ENCODE data around the gene PPIA.

The PPIA gene

GRCh38 chr7:44775383-44776107, 20.9 kb upstream of the PPIA start:
- Histone ChIP-seq H3K36me3 (ENCODE audit: insufficient read depth, low read length) (no peaks in the 10 kb centered on the region), H4K20me1 (ENCODE audit: insufficient read depth, low read length) (no peaks in the 10 kb centered on the region), H3K79me2 (ENCODE audit: insufficient read depth, low read length) (no peaks in the 10 kb centered on the region), H2AFZ (ENCODE audit: low read depth, low read length) (no peak overlapping the region), H3K9me3 (ENCODE audit: insufficient read depth, low read length, severe bottlenecking) (no peaks in the 10 kb centered on the region), H3K9ac (ENCODE audit: low read depth, low read length) (no peak overlapping the region), H3K4me1 (ENCODE audit: insufficient read depth, low read length) (no peaks in the 10 kb centered on the region), H3K4me3 (ENCODE audit: low read depth in 1 of 2, low read length in 2 of 2) (no peak overlapping the region), H3K27me3 (ENCODE audit: insufficient read depth, low read length, poor library complexity) (no peaks in the 10 kb centered on the region), H3K4me2 (ENCODE audit: insufficient read depth, low read length) (no peak overlapping the region), H3K27ac (ENCODE audit: low read length) (no peak overlapping the region)
- DNase-seq (no peak), ATAC-seq (ENCODE audit: insufficient read depth, low read depth) (no peak)
- TF ChIP-seq CTCF (IDR thresholded peaks at IDR 0.05; ENCODE audit: borderline replicate concordance, extremely low read depth, low read length, poor library complexity, severe bottlenecking) (no peak), EZH2 (IDR thresholded peaks at IDR 0.05; ENCODE audit: borderline replicate concordance, low read depth, low read length, severe bottlenecking) (no peak)

- Histone ChIP-seq H3K36me3 (ENCODE audit: insufficient read depth, low read length) (no peaks in the 10 kb centered on the region), H2AFZ (ENCODE audit: low read depth, low read length) (no peak overlapping the region), H3K79me2 (ENCODE audit: insufficient read depth, low read length) (no peaks in the 10 kb centered on the region), H3K4me1 (ENCODE audit: insufficient read depth, low read length) (no peaks in the 10 kb centered on the region), H3K27me3 (ENCODE audit: insufficient read depth, low read length, poor library complexity) (no peaks in the 10 kb centered on the region), H3K4me3 (ENCODE audit: low read depth in 1 of 2, low read length in 2 of 2) (no peak overlapping the region), H3K9ac (ENCODE audit: low read depth, low read length) (no peak overlapping the region), H3K27ac (ENCODE audit: low read length) (no peak overlapping the region), H4K20me1 (ENCODE audit: insufficient read depth, low read length) (no peaks in the 10 kb centered on the region), H3K9me3 (ENCODE audit: insufficient read depth, low read length, severe bottlenecking) (no peaks in the 10 kb centered on the region), H3K4me2 (ENCODE audit: insufficient read depth, low read length) (no peak overlapping the region)
- DNase-seq (no peak), ATAC-seq (ENCODE audit: insufficient read depth, low read depth) (no peak)
- TF ChIP-seq EZH2 (IDR thresholded peaks at IDR 0.05; ENCODE audit: borderline replicate concordance, low read depth, low read length, severe bottlenecking) (no peak), CTCF (IDR thresholded peaks at IDR 0.05; ENCODE audit: borderline replicate concordance, extremely low read depth, low read length, poor library complexity, severe bottlenecking) (no peak)
Measured at GRCh38 chr7:44776211-44776610, 20.3 kb upstream of the PPIA start.

- H3K79me2 ChIP-seq (ENCODE audit: insufficient read depth, low read length), result no peaks in the 10 kb centered on the region
- H3K9me3 ChIP-seq (ENCODE audit: insufficient read depth, low read length, severe bottlenecking), result peaks cover 6% of the 10 kb centered on the region
- no peak overlapping the region for H3K4me2 ChIP-seq (ENCODE audit: insufficient read depth, low read length)
- H3K36me3 ChIP-seq (ENCODE audit: insufficient read depth, low read length), result no peaks in the 10 kb centered on the region
- H3K4me1 ChIP-seq (ENCODE audit: insufficient read depth, low read length), result no peaks in the 10 kb centered on the region
- H3K27me3 ChIP-seq (ENCODE audit: insufficient read depth, low read length, poor library complexity), result no peaks in the 10 kb centered on the region
- DNase-seq (no peak), ATAC-seq (ENCODE audit: insufficient read depth, low read depth) (no peak)
- no peak overlapping the region for H3K27ac ChIP-seq (ENCODE audit: low read length)
- no peaks in the 10 kb centered on the region for H4K20me1 ChIP-seq (ENCODE audit: insufficient read depth, low read length)
- H3K4me3 ChIP-seq (ENCODE audit: low read depth in 1 of 2, low read length in 2 of 2), result no peak overlapping the region
- H3K9ac ChIP-seq (ENCODE audit: low read depth, low read length), result no peak overlapping the region
- no peak for TF ChIP-seq EZH2 (IDR thresholded peaks at IDR 0.05; ENCODE audit: borderline replicate concordance, low read depth, low read length, severe bottlenecking)
- no peak for TF ChIP-seq CTCF (IDR thresholded peaks at IDR 0.05; ENCODE audit: borderline replicate concordance, extremely low read depth, low read length, poor library complexity, severe bottlenecking)
- no peak overlapping the region for H2AFZ ChIP-seq (ENCODE audit: low read depth, low read length)
Measured at GRCh38 chr7:44782460-44782859, 14.0 kb upstream of the PPIA start.
